ENCODE measurements around the gene ADSS1. TPM values are rescaled to one million over a fixed set of nuclear protein-coding genes. Genes with fewer than 3 reads are reported as not detected.

ADSS1 gene
- total RNA-seq, 1 experiment from 2014 or later: 9.9 TPM

DNA sequence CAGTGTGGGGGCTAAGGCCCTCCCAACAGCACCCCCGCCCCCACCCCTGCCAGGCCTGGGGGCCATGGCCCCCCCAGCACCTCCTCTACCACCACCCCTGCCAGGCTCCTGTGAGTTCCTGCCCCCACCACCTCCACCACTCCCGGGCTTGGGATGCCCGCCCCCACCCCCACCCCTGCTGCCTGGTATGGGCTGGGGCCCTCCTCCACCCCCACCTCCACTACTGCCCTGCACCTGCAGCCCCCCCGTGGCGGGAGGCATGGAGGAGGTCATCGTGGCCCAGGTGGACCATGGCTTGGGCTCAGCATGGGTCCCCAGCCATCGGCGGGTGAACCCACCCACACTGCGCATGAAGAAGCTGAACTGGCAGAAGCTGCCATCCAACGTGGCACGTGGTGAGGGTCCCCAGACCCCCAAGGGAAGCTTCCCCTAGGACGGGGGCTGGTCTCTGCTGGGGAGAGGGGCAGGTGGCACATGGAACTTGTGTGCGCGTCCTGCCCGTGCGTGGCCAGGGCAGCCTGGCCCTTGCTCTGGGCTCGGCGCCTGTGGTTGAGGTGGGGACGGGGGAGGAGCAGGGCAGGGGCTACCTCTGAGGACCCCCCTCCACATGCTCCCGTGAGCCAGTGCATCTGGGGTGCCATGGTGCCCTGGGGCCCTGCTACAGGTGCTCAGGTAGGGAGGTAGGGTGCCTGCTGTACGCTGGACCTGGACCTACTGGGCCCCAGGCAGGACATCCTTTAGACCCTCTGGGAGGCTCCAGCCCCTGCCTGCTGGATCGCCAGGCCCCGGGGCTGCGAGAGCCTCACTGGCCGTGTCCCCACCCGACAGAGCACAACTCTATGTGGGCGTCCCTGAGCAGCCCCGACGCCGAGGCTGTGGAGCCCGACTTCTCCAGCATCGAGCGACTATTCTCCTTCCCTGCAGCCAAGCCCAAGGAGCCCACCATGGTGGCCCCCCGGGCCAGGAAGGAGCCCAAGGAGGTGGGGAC is 16.1 kb upstream of the ADSS1 start:
- Histone ChIP-seq H3K79me2 (ENCODE audit: insufficient read depth, low read length) (no peaks in the 10 kb centered on the region), H3K9me3 (ENCODE audit: control insufficient read depth in 1 of 2, insufficient read depth in 1 of 2, low read depth in 1 of 2, low read length in 2 of 2) (no peaks in the 10 kb centered on the region), H3K36me3 (ENCODE audit: control insufficient read depth in 1 of 2, insufficient read depth in 2 of 2, low read length in 2 of 2) (peaks cover 20 to 48% of the 10 kb centered on the region in 2 experiments; a peak in 3 of 4 replicates), H4K20me1 (ENCODE audit: insufficient read depth) (no peaks in the 10 kb centered on the region), H3K27ac (ENCODE audit: low read depth, low read length) (peak overlapping the region; percentile 26; the same call in 1 of the 2 replicates), H3K4me1 (ENCODE audit: control insufficient read depth in 1 of 2, insufficient read depth in 2 of 2, low read length in 2 of 2) (peaks cover 0 to 10% of the 10 kb centered on the region in 2 experiments; a peak in 2 of 4 replicates), H2AFZ (ENCODE audit: low read depth, low read length, poor library complexity, severe bottlenecking) (no peak overlapping the region), H3K4me2 (ENCODE audit: low read length) (no peak overlapping the region), H3K27me3 (ENCODE audit: insufficient read depth, low read length) (no peaks in the 10 kb centered on the region), H3K4me3 (replicated peaks in 1 of 2; ENCODE audit: low read depth in 1 of 2, low read length in 2 of 2) (no peak overlapping the region), H3K9me2 (ENCODE audit: insufficient read depth) (no peaks in the 10 kb centered on the region), H3K9ac (ENCODE audit: low read length) (no peak overlapping the region)
- DNase-seq (ENCODE audit: low read depth, low spot score) (no peak), ATAC-seq (peak; percentile 25)
- POLR2A ChIA-PET: interaction anchor here (0.8 kb wide), 1 partner anchor 42 kb away, joined by 3 read pairs; no protein-coding TSS in a partner anchor
- BruUV-seq (replicated peaks): no TSS peak
- TF ChIP-seq, protein P1, sequence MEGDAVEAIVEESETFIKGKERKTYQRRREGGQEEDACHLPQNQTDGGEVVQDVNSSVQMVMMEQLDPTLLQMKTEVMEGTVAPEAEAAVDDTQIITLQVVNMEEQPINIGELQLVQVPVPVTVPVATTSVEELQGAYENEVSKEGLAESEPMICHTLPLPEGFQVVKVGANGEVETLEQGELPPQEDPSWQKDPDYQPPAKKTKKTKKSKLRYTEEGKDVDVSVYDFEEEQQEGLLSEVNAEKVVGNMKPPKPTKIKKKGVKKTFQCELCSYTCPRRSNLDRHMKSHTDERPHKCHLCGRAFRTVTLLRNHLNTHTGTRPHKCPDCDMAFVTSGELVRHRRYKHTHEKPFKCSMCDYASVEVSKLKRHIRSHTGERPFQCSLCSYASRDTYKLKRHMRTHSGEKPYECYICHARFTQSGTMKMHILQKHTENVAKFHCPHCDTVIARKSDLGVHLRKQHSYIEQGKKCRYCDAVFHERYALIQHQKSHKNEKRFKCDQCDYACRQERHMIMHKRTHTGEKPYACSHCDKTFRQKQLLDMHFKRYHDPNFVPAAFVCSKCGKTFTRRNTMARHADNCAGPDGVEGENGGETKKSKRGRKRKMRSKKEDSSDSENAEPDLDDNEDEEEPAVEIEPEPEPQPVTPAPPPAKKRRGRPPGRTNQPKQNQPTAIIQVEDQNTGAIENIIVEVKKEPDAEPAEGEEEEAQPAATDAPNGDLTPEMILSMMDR (IDR thresholded peaks at IDR 0.05 in 2 of 3, conservative IDR thresholded peaks at IDR 0.05 in 1 of 3; ENCODE audit: borderline replicate concordance in 1 of 3, insufficient read depth in 1 of 3, low read depth in 2 of 3, low read length in 2 of 3): no peak
- TF ChIP-seq JUND (IDR thresholded peaks at IDR 0.05): no peak
- TF ChIP-seq EZH2phosphoT487 (IDR thresholded peaks at IDR 0.05; ENCODE audit: borderline replicate concordance): no peak
- TF ChIP-seq, protein P2, sequence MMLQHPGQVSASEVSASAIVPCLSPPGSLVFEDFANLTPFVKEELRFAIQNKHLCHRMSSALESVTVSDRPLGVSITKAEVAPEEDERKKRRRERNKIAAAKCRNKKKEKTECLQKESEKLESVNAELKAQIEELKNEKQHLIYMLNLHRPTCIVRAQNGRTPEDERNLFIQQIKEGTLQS (IDR thresholded peaks at IDR 0.05): no peak
- no peak for TF ChIP-seq FOSL1 (IDR thresholded peaks at IDR 0.05; ENCODE audit: low read depth)
- TF ChIP-seq CBX3 (IDR thresholded peaks at IDR 0.05; ENCODE audit: low read depth): no peak
- TF ChIP-seq, protein P3, sequence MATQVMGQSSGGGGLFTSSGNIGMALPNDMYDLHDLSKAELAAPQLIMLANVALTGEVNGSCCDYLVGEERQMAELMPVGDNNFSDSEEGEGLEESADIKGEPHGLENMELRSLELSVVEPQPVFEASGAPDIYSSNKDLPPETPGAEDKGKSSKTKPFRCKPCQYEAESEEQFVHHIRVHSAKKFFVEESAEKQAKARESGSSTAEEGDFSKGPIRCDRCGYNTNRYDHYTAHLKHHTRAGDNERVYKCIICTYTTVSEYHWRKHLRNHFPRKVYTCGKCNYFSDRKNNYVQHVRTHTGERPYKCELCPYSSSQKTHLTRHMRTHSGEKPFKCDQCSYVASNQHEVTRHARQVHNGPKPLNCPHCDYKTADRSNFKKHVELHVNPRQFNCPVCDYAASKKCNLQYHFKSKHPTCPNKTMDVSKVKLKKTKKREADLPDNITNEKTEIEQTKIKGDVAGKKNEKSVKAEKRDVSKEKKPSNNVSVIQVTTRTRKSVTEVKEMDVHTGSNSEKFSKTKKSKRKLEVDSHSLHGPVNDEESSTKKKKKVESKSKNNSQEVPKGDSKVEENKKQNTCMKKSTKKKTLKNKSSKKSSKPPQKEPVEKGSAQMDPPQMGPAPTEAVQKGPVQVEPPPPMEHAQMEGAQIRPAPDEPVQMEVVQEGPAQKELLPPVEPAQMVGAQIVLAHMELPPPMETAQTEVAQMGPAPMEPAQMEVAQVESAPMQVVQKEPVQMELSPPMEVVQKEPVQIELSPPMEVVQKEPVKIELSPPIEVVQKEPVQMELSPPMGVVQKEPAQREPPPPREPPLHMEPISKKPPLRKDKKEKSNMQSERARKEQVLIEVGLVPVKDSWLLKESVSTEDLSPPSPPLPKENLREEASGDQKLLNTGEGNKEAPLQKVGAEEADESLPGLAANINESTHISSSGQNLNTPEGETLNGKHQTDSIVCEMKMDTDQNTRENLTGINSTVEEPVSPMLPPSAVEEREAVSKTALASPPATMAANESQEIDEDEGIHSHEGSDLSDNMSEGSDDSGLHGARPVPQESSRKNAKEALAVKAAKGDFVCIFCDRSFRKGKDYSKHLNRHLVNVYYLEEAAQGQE (IDR thresholded peaks at IDR 0.05; ENCODE audit: low read depth): no peak
- TF ChIP-seq YY1 (IDR thresholded peaks at IDR 0.05; ENCODE audit: extremely low read depth, insufficient replicate concordance, low read depth, low read length): no peak
- TF ChIP-seq TCF7L2 (IDR thresholded peaks at IDR 0.05; ENCODE audit: borderline replicate concordance, extremely low read depth, insufficient read depth, insufficient read length): no peak
- TF ChIP-seq, protein P4, sequence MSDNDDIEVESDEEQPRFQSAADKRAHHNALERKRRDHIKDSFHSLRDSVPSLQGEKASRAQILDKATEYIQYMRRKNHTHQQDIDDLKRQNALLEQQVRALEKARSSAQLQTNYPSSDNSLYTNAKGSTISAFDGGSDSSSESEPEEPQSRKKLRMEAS (IDR thresholded peaks at IDR 0.05): no peak
- no peak for TF ChIP-seq EZH2 (IDR thresholded peaks at IDR 0.05)
- CTCF ChIA-PET: interaction anchor here (1.0 to 1.4 kb wide), 2 partner anchors 20 to 42 kb away, joined by 4 to 5 read pairs; no protein-coding TSS in a partner anchor
- intact Hi-C loops (cut with micrococcal nuclease): loop anchor here (1.0 kb wide), 2 partner anchors 42 to 58 kb away; no protein-coding TSS in a partner anchor
- RAD21 ChIA-PET (ENCODE audit: low non-redundant PET in 1 of 2, low total read pairs in 2 of 2, uncharacterized antibody in 2 of 2, unreplicated experiment in 2 of 2): no interaction called here
